ENCODE results near the gene DCAF11.

Gene DCAF11

GRCh38 chr14:24075485-24076301 is 38.9 kb upstream of the DCAF11 start (continued):
- TF ChIP-seq ARNTL (CRISPR knock-in tag; IDR thresholded peaks at IDR 0.05; ENCODE audit: borderline replicate concordance, low read depth) (no peak), ESRRG (CRISPR knock-in tag; IDR thresholded peaks at IDR 0.05) (no peak), TSHZ2 (CRISPR knock-in tag; IDR thresholded peaks at IDR 0.05) (no peak), CREB5 (CRISPR knock-in tag; IDR thresholded peaks at IDR 0.05; ENCODE audit: low read depth) (no peak), ISL1 (CRISPR knock-in tag; IDR thresholded peaks at IDR 0.05) (no peak), OSR1 (CRISPR knock-in tag; IDR thresholded peaks at IDR 0.05) (no peak), ZNF8 (CRISPR knock-in tag; IDR thresholded peaks at IDR 0.05) (no peak)

- TF ChIP-seq SNAI2 (CRISPR knock-in tag; IDR thresholded peaks at IDR 0.05) (no peak), ZNF565 (CRISPR knock-in tag; conservative IDR thresholded peaks at IDR 0.05; ENCODE audit: low read depth) (no peak), TSHZ2 (CRISPR knock-in tag; IDR thresholded peaks at IDR 0.05) (no peak), PPARA (CRISPR knock-in tag; IDR thresholded peaks at IDR 0.05; ENCODE audit: borderline replicate concordance) (no peak), CREB5 (CRISPR knock-in tag; IDR thresholded peaks at IDR 0.05; ENCODE audit: low read depth) (no peak), TCF4 (CRISPR knock-in tag; IDR thresholded peaks at IDR 0.05; ENCODE audit: borderline replicate concordance) (no peak), BACH2 (CRISPR knock-in tag; IDR thresholded peaks at IDR 0.05; ENCODE audit: borderline replicate concordance) (no peak), ZC3H10 (CRISPR knock-in tag; IDR thresholded peaks at IDR 0.05) (no peak), PATZ1 (CRISPR knock-in tag; IDR thresholded peaks at IDR 0.05; ENCODE audit: borderline replicate concordance) (no peak), RARB (CRISPR knock-in tag; IDR thresholded peaks at IDR 0.05) (no peak), ESRRG (CRISPR knock-in tag; IDR thresholded peaks at IDR 0.05) (no peak), TOX (CRISPR knock-in tag; IDR thresholded peaks at IDR 0.05; ENCODE audit: borderline replicate concordance) (no peak), ZNF8 (CRISPR knock-in tag; IDR thresholded peaks at IDR 0.05) (no peak), ZFP30 (CRISPR knock-in tag; IDR thresholded peaks at IDR 0.05) (no peak), OSR1 (CRISPR knock-in tag; IDR thresholded peaks at IDR 0.05) (no peak)
- ATAC-seq: no peak
Measured at GRCh38 chr14:24076302-24076601, 38.3 kb upstream of the DCAF11 start.

GRCh38 chr14:24077086-24077485 is 37.5 kb upstream of the DCAF11 start:
- no peak for ATAC-seq
- TF ChIP-seq BACH2 (CRISPR knock-in tag; IDR thresholded peaks at IDR 0.05; ENCODE audit: borderline replicate concordance) (no peak), OSR1 (CRISPR knock-in tag; IDR thresholded peaks at IDR 0.05) (no peak), ARNTL (CRISPR knock-in tag; IDR thresholded peaks at IDR 0.05; ENCODE audit: borderline replicate concordance, low read depth) (no peak)
